Measurements from ENCODE around the gene PCDHA2.
"Not testable (repeated sequence)": the region's sequence is repeated elsewhere in the genome, so short reads cannot be mapped to it uniquely, and the experiment has no call there.

GRCh38 chr5:140787422-140787821 is 7.2 kb upstream of the PCDHA2 start:
- TF ChIP-seq CTCF (conservative IDR thresholded peaks at IDR 0.05); ZFX (IDR thresholded peaks at IDR 0.05): not testable (repeated sequence)
